ENCODE results near the gene QRICH2.
"Not testable (repeated sequence)": the region's sequence is repeated elsewhere in the genome, so short reads cannot be mapped to it uniquely, and the experiment has no call there.

Gene QRICH2

GRCh38 chr17:76265624-76266243 lies 42.3 kb downstream of the QRICH2 start:
- peak; percentile 53 for DNase-seq

- DNase-seq, result peak; percentile 98
Observed at GRCh38 chr17:76264755-76265623, 43.1 kb downstream of the QRICH2 start, which contains the start of gene UBALD2. UBALD2 (plus strand) TSS chr17:76265348; CDS start chr17:76265506, 158 bp downstream.

- peak; percentile 32 for DNase-seq
Observed at GRCh38 chr17:76264425-76264754, 43.7 kb downstream of the QRICH2 start.

GRCh38 chr17:76263896-76264295 lies 44.2 kb downstream of the QRICH2 start:
- DNase-seq, result no peak

GRCh38 chr17:76262732-76263344 lies 45.2 kb downstream of the QRICH2 start:
- DNase-seq, result peak; percentile 30

- DNase-seq, result no peak
Observed at GRCh38 chr17:76261421-76262215, 46.5 kb downstream of the QRICH2 start.

- no peak for DNase-seq
Observed at GRCh38 chr17:76260669-76261068, 47.4 kb downstream of the QRICH2 start.

- DNase-seq, result no peak
Observed at GRCh38 chr17:76260220-76260619, 47.9 kb downstream of the QRICH2 start.

GRCh38 chr17:76256430-76257050 lies 51.5 kb downstream of the QRICH2 start:
- DNase-seq, result not testable (repeated sequence)

GRCh38 chr17:76255801-76256429 lies 52.2 kb downstream of the QRICH2 start:
- no peak for DNase-seq

GRCh38 chr17:76254275-76254674 lies 53.8 kb downstream of the QRICH2 start:
- no peak for DNase-seq

GRCh38 chr17:76253841-76254240 lies 54.2 kb downstream of the QRICH2 start:
- no peak for DNase-seq

GRCh38 chr17:76252967-76253766 lies 54.9 kb downstream of the QRICH2 start:
- not testable (repeated sequence) for DNase-seq

GRCh38 chr17:76252040-76252954 lies 55.8 kb downstream of the QRICH2 start:
- DNase-seq, result peak; percentile 46

- DNase-seq, result no peak
Observed at GRCh38 chr17:76251478-76252039, 56.5 kb downstream of the QRICH2 start.

- no peak for DNase-seq
Observed at GRCh38 chr17:76250141-76250540, 57.9 kb downstream of the QRICH2 start.

- DNase-seq, result no peak
Observed at GRCh38 chr17:76248013-76248782, 59.9 kb downstream of the QRICH2 start.

GRCh38 chr17:76247304-76247703 lies 60.8 kb downstream of the QRICH2 start:
- DNase-seq, result no peak
